Immature natural killer cell (primary cell): Measurements from ENCODE around the gene TDP1. TPM values are rescaled to one million over a fixed set of nuclear protein-coding genes. Genes with fewer than 3 reads are reported as not detected.

ENCODE experiments used
- DNase-seq, 3 donors: peaks; one replicate each; pipeline ENCODE4 v3.0.0; 2022; ENCODE audit warnings: mixed read lengths in 1 of 3
- H3K27ac Mint-ChIP-seq, 6 donors: one replicate each; pipeline ENCODE4 v1.8.0; 2020; ENCODE audit warnings: mixed read lengths in 6 of 6, mild to moderate bottlenecking in 5 of 6, inconsistent platforms in 4 of 6, moderate library complexity in 3 of 6
- H3K27me3 Mint-ChIP-seq, 3 donors: one replicate each; pipeline ENCODE4 v1.8.0; 2020 to 2021; ENCODE audit warnings: low read depth in 3 of 3, mild to moderate bottlenecking in 3 of 3, mixed read lengths in 3 of 3, moderate library complexity in 3 of 3, inconsistent platforms in 1 of 3
- H3K36me3 Mint-ChIP-seq, 3 donors: one replicate each; pipeline ENCODE4 v1.8.0; 2020; ENCODE audit warnings: mixed read lengths in 3 of 3, inconsistent platforms in 2 of 3, mild to moderate bottlenecking in 2 of 3
- H3K4me1 Mint-ChIP-seq, 2 donors: one replicate each; pipeline ENCODE4 v1.8.0; 2020; ENCODE audit warnings: inconsistent platforms in 2 of 2, mild to moderate bottlenecking in 2 of 2, mixed read lengths in 2 of 2, moderate library complexity in 1 of 2
- H3K4me3 Mint-ChIP-seq, 5 donors: one replicate each; pipeline ENCODE4 v1.8.0; 2020; ENCODE audit warnings: mild to moderate bottlenecking in 5 of 5, mixed read lengths in 5 of 5, inconsistent platforms in 3 of 5, moderate library complexity in 3 of 5
- H3K9me3 Mint-ChIP-seq, 6 donors: one replicate each; pipeline ENCODE4 v1.8.0; 2020; ENCODE audit warnings: mild to moderate bottlenecking in 6 of 6, mixed read lengths in 6 of 6, inconsistent platforms in 4 of 6, moderate library complexity in 3 of 6
- polyA plus RNA-seq, 3 donors: library from polyadenylated mRNA; unstranded; fragments of 300-500 nt; fragmentation: Illumina TruSeq; gene quantifications; one replicate each; pipeline ENCODE4 v1.2.3, GENCODE V29; 2021

The TDP1 gene
- polyA plus RNA-seq, 3 donors from 2014 or later = 25.8 to 31.4 (median 27.0) TPM

- Mint-ChIP-seq H3K36me3 (peaks cover 0 to 9% (median 8%) of the 10 kb centered on the region in 3 donors), H3K27me3 (peaks cover 11 to 21% (median 21%) of the 10 kb centered on the region in 3 donors), H3K27ac (peak overlapping the region; percentile 85 to 97 (median 94)), H3K4me3 (peak overlapping the region; percentile 91 to 99 (median 96)), H3K4me1 (peaks cover 49 to 65% of the 10 kb centered on the region in 2 donors), H3K9me3 (no peaks in the 10 kb centered on the region)
- no peak for DNase-seq
These were observed 544 bp upstream of the TDP1 start for GRCh38 chr14:89955022-89955744.

- DNase-seq = no peak
- Mint-ChIP-seq H3K27me3 (peaks cover 11 to 21% (median 21%) of the 10 kb centered on the region in 3 donors), H3K27ac (peak overlapping the region; percentile 95 to 99 (median 97)), H3K36me3 (no peaks in the 10 kb centered on the region), H3K4me1 (peaks cover 63 to 80% of the 10 kb centered on the region in 2 donors), H3K4me3 (peak overlapping the region; percentile 83 to 91 (median 88)), H3K9me3 (no peaks in the 10 kb centered on the region)
These were observed 908 bp downstream of the TDP1 start for GRCh38 chr14:89956661-89957009.

- Mint-ChIP-seq H3K27me3 (peaks cover 11 to 21% (median 21%) of the 10 kb centered on the region in 3 donors), H3K9me3 (no peaks in the 10 kb centered on the region), H3K4me1 (peaks cover 63 to 83% of the 10 kb centered on the region in 2 donors), H3K27ac (peak overlapping the region; percentile 95 to 99 (median 97)), H3K4me3 (peak overlapping the region; percentile 83 to 91 (median 88)), H3K36me3 (peaks cover 0 to under 1% (median 0%) of the 10 kb centered on the region in 3 donors)
- no peak for DNase-seq
These were observed 1.6 kb downstream of the TDP1 start for GRCh38 chr14:89957376-89957775.

- Mint-ChIP-seq H3K27ac (peak overlapping the region; percentile 51 to 99 (median 96)), H3K4me3 (peak overlapping the region in 2 of 5 donors; percentile 83 to 85), H3K9me3 (no peaks in the 10 kb centered on the region), H3K27me3 (peaks cover 11 to 21% (median 21%) of the 10 kb centered on the region in 3 donors), H3K36me3 (peaks cover 0 to 4% (median under 1%) of the 10 kb centered on the region in 3 donors), H3K4me1 (peaks cover 63 to 83% of the 10 kb centered on the region in 2 donors)
- DNase-seq = no peak
These were observed 2.1 kb downstream of the TDP1 start for GRCh38 chr14:89957791-89958190.

GRCh38 chr14:89958966-89959365 lies 3.2 kb downstream of the TDP1 start:
- DNase-seq = no peak
- Mint-ChIP-seq H3K4me1 (peaks cover 58 to 75% of the 10 kb centered on the region in 2 donors), H3K36me3 (peaks cover 6 to 16% (median 12%) of the 10 kb centered on the region in 3 donors)

GRCh38 chr14:89959853-89960445 lies 4.2 kb downstream of the TDP1 start:
- Mint-ChIP-seq H3K9me3 (no peaks in the 10 kb centered on the region), H3K4me1 (peaks cover 49 to 66% of the 10 kb centered on the region in 2 donors), H3K27me3 (peaks cover 6 to 13% (median 11%) of the 10 kb centered on the region in 3 donors), H3K36me3 (peaks cover 9 to 21% (median 19%) of the 10 kb centered on the region in 3 donors), H3K4me3 (peak overlapping the region in 3 of 5 donors; percentile 41 to 70 (median 55)), H3K27ac (peak overlapping the region; percentile 28 to 88 (median 82))
- peak; percentile 24 to 27 (median 27) for DNase-seq

More at GRCh38 chr14:89958966-89959365, 3.2 kb downstream of the TDP1 start:
- H3K4me3 Mint-ChIP-seq = no peak overlapping the region
- H3K9me3 Mint-ChIP-seq = no peaks in the 10 kb centered on the region
- peak overlapping the region in 1 of 6 donors; percentile 63 for H3K27ac Mint-ChIP-seq
- peaks cover 11 to 21% (median 21%) of the 10 kb centered on the region in 3 donors for H3K27me3 Mint-ChIP-seq

GRCh38 chr14:89960914-89961313 lies 5.2 kb downstream of the TDP1 start:
- Mint-ChIP-seq H3K27ac (peak overlapping the region in 5 of 6 donors; percentile 21 to 87 (median 62)), H3K4me3 (no peak overlapping the region), H3K9me3 (no peaks in the 10 kb centered on the region), H3K27me3 (peaks cover 6 to 8% (median 7%) of the 10 kb centered on the region in 3 donors), H3K4me1 (peaks cover 47 to 60% of the 10 kb centered on the region in 2 donors), H3K36me3 (peaks cover 10 to 24% (median 22%) of the 10 kb centered on the region in 3 donors)
- no peak for DNase-seq

- peaks cover 14 to 43% (median 26%) of the 10 kb centered on the region in 3 donors for H3K36me3 Mint-ChIP-seq
- H3K4me1 Mint-ChIP-seq = peaks cover 25 to 36% of the 10 kb centered on the region in 2 donors
- no peak for DNase-seq
- no peaks in the 10 kb centered on the region for H3K9me3 Mint-ChIP-seq
- H3K4me3 Mint-ChIP-seq = no peak overlapping the region
- no peak overlapping the region for H3K27ac Mint-ChIP-seq
- peaks cover 0 to 2% (median 0%) of the 10 kb centered on the region in 3 donors for H3K27me3 Mint-ChIP-seq
These were observed 7.7 kb downstream of the TDP1 start for GRCh38 chr14:89963288-89963978.

GRCh38 chr14:89965839-89966238 lies 10.1 kb downstream of the TDP1 start:
- DNase-seq = no peak
- Mint-ChIP-seq H3K27ac (no peak overlapping the region), H3K9me3 (no peaks in the 10 kb centered on the region), H3K4me1 (peaks cover 8 to 11% of the 10 kb centered on the region in 2 donors), H3K27me3 (peaks cover 0 to 2% (median 0%) of the 10 kb centered on the region in 3 donors), H3K36me3 (peaks cover 21 to 56% (median 38%) of the 10 kb centered on the region in 3 donors), H3K4me3 (no peak overlapping the region)

GRCh38 chr14:89973234-89973823 lies 17.6 kb downstream of the TDP1 start:
- peaks cover 21 to 57% (median 29%) of the 10 kb centered on the region in 3 donors for H3K36me3 Mint-ChIP-seq
- peak; percentile 14 to 34 (median 32) for DNase-seq
- no peak overlapping the region for H3K27ac Mint-ChIP-seq
- H3K27me3 Mint-ChIP-seq = peaks cover 0 to 2% (median 0%) of the 10 kb centered on the region in 3 donors
- H3K4me1 Mint-ChIP-seq = no peaks in the 10 kb centered on the region
- H3K9me3 Mint-ChIP-seq = no peaks in the 10 kb centered on the region
- H3K4me3 Mint-ChIP-seq = no peak overlapping the region

GRCh38 chr14:89977668-89978067 lies 21.9 kb downstream of the TDP1 start:
- H3K4me1 Mint-ChIP-seq = no peaks in the 10 kb centered on the region
- H3K9me3 Mint-ChIP-seq = no peaks in the 10 kb centered on the region
- no peak for DNase-seq
- H3K27ac Mint-ChIP-seq = no peak overlapping the region
- peaks cover 0 to 2% (median 0%) of the 10 kb centered on the region in 3 donors for H3K27me3 Mint-ChIP-seq
- H3K4me3 Mint-ChIP-seq = no peak overlapping the region
- H3K36me3 Mint-ChIP-seq = peaks cover 12 to 55% (median 24%) of the 10 kb centered on the region in 3 donors

GRCh38 chr14:89978656-89979055 lies 22.9 kb downstream of the TDP1 start:
- H3K27me3 Mint-ChIP-seq = no peaks in the 10 kb centered on the region
- H3K4me3 Mint-ChIP-seq = no peak overlapping the region
- peaks cover 16 to 54% (median 29%) of the 10 kb centered on the region in 3 donors for H3K36me3 Mint-ChIP-seq
- DNase-seq = no peak
- H3K9me3 Mint-ChIP-seq = no peaks in the 10 kb centered on the region
- H3K27ac Mint-ChIP-seq = peak overlapping the region in 1 of 6 donors; percentile 12
- no peaks in the 10 kb centered on the region for H3K4me1 Mint-ChIP-seq

GRCh38 chr14:89983375-89983774 lies 27.6 kb downstream of the TDP1 start:
- H3K27ac Mint-ChIP-seq = no peak overlapping the region

More at GRCh38 chr14:89983375-89983774, 27.6 kb downstream of the TDP1 start:
- no peak overlapping the region for H3K4me3 Mint-ChIP-seq
- H3K4me1 Mint-ChIP-seq = no peaks in the 10 kb centered on the region
- H3K9me3 Mint-ChIP-seq = no peaks in the 10 kb centered on the region
- no peaks in the 10 kb centered on the region for H3K27me3 Mint-ChIP-seq
- DNase-seq = no peak
- H3K36me3 Mint-ChIP-seq = peaks cover 29 to 57% (median 29%) of the 10 kb centered on the region in 3 donors
